Fibroblast of villous mesenchyme (primary cell): ENCODE data around the gene NUDT9. TPM values are rescaled to one million over a fixed set of nuclear protein-coding genes. Genes with fewer than 3 reads are reported as not detected.

Experiments used
- DNase-seq: peaks from one replicate; pipeline ENCODE4 v3.0.0-alpha.2; 2010; ENCODE audit warnings: low read depth
- H3K4me3 ChIP-seq: 2 replicates; pipeline ENCODE4 v1.5.1; 2011; ENCODE audit warnings: low read depth, mild to moderate bottlenecking, low read length
- CTCF ChIP-seq: IDR thresholded peaks from 2 replicates; pipeline ENCODE4 v1.5.1; 2012; ENCODE audit warnings: low read depth, mild to moderate bottlenecking, low read length; ENCODE audit not compliant: insufficient read depth
- small RNA-seq: library from RNA; depleted of rRNA; stranded (forward); fragments of <200 nt; gene quantifications from one replicate; pipeline ENCODE3, GENCODE V24; 2012
- total RNA-seq: library from RNA; depleted of rRNA; stranded (reverse); fragments of >200 nt; gene quantifications from 2 replicates; pipeline ENCODE4 v1.2.3, GENCODE V29; 2012

The NUDT9 gene
- total RNA-seq, 1 donor: 13.8 TPM

- DNase-seq: no peak
- no peak for TF ChIP-seq CTCF
- H3K4me3 ChIP-seq: no peak overlapping the region
These were observed 77.2 kb downstream of the NUDT9 start for GRCh38 chr4:87499403-87500091.

GRCh38 chr4:87500092-87500462, 77.7 kb downstream of the NUDT9 start:
- no peak for DNase-seq
- no peak for TF ChIP-seq CTCF
- no peak overlapping the region for H3K4me3 ChIP-seq

DNA sequence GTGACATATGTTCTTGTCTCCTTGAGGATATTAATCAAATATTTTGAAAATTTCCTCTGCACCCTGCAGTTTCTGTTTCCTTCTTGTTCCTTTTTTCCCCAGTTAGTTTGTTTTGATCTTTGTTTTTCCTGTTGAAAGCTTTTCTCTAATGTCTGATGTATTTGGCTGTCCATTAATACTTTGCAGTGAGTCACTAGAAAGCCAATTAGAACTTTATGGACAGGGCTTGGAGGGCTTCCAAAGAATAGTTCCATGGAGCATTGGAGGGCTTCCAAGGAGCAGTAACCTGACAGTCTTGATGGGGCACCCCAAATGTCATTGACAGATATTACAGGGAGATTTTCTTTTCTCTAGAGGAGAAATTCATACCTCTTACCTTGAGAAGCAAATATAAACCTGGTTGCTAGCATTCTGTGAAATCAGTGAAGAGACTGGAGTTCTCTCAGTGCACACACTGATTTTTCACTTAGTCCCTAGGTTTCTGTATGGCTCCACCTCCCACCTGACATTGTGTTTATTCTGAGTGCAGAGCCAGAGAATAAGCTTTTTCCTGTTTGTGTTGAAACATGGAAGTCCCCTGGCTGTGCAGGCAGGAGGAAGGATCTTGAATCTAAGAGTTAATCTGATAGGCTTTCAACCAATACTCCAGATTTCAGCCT, 80.3 kb downstream of the NUDT9 start:
- H3K4me3 ChIP-seq: no peak overlapping the region
- no peak for TF ChIP-seq CTCF
- no peak for DNase-seq

GRCh38 chr4:87505862-87506261, 83.5 kb downstream of the NUDT9 start:
- no peak overlapping the region for H3K4me3 ChIP-seq
- DNase-seq: no peak
- peak; percentile 12 for TF ChIP-seq CTCF

GRCh38 chr4:87506974-87507701, 84.8 kb downstream of the NUDT9 start:
- TF ChIP-seq CTCF: no peak
- H3K4me3 ChIP-seq: no peak overlapping the region
- DNase-seq: peak; percentile 86

Small RNA genes within 50 kb of the gene (small RNA-seq; reads per million reads assigned to genes)
- not detected for gene RN7SL681P

Other genes with a start within 250 kb of the NUDT9 start
- 9.0 and 14.2 TPM in 2 replicates for gene KLHL8, start 202.0 kb upstream of the NUDT9 start, total RNA-seq
- under 0.01 TPM in 1 of 2 replicates, not detected in the other for gene HSD17B13, start 99.7 kb upstream of the NUDT9 start, total RNA-seq
- gene HSD17B11, start 31.4 kb upstream of the NUDT9 start, total RNA-seq: 24.2 and 26.3 TPM in 2 replicates
- gene SPARCL1, start 106.8 kb downstream of the NUDT9 start, total RNA-seq: under 0.01 TPM in 1 of 2 replicates, not detected in the other
- not detected in 2 replicates for gene DSPP, start 186.0 kb downstream of the NUDT9 start, total RNA-seq
- not detected in 2 replicates for gene DMP1, start 227.7 kb downstream of the NUDT9 start, total RNA-seq